A204.1 (cell line): Measurements from ENCODE around the gene LDLRAD1.
"Not testable (repeated sequence)": the region's sequence is repeated elsewhere in the genome, so short reads cannot be mapped to it uniquely, and the experiment has no call there.

Experiments used
- FAIRE-seq: peaks from 2 replicates; lab custom pipeline; 2012; peaks lifted over from hg19 to GRCh38; lab: Jason Lieb, UNC

The LDLRAD1 gene

DNA sequence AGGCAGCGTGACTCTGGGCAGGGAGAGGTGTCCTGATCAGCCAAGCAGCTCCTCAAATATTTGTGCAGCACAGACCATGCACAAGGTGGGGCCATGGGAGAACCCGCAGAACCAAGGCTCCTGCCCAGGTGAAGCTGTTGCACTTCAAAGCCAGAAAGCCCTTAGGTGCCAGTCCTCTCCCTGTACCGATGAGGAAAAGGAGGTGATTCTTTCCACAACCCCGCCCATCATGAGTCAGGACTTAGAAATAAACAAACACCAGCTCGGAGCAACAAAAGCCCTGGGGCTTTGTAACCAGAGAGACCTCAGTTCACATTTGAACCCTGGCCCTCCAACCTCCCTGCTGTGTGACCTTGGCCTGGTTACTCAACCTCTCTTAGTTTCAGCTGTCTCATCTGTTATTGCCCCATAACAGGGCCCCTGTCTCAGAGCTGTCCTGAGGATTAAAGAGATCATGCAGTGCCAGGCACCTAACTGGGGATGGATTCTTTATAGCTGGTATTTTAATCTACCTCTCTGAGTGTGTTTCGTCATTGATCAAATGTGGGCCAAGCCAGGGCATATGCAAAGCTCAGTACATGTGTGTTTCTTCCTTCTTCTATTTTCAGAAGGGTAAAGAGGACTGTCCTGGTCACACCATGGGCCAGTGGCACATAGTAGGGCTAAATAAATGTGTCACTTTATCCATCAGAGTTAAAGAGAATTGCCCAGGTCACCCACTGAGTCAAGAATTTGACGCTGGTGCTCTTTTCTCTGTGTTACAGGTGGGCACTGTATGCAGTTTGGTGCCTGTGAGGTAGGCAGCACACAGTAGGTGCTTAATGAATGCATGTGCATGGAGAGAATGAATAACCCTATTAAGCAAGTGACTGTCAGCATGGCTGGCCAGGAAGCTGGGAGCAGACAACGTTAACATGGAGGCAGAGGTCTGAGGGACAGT is 1.4 kb downstream of the LDLRAD1 start:
- FAIRE-seq: no peak

- no peak for FAIRE-seq
Measured at GRCh38 chr1:54014009-54014629, 3.9 kb downstream of the LDLRAD1 start.

GRCh38 chr1:54013393-54014008 is 4.5 kb downstream of the LDLRAD1 start:
- FAIRE-seq: no peak

- no peak for FAIRE-seq
Measured at GRCh38 chr1:54012863-54013262, 5.1 kb downstream of the LDLRAD1 start.

DNA sequence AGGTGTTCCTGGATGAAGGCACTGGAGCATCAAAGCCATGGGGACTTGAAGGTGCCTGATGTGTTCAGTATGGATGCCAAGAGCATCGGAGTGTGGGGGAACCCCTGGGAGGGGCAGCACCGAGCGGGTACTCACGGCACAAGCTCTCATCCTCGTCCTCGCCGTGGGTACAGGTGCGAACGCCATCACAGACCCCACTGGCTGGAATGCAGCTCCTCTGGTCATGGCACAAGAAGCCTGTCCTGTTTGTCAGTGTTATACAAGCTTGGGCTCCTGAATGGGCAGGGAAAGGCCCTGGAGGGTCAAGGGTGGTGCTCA is 6.0 kb downstream of the LDLRAD1 start:
- FAIRE-seq: no peak

DNA sequence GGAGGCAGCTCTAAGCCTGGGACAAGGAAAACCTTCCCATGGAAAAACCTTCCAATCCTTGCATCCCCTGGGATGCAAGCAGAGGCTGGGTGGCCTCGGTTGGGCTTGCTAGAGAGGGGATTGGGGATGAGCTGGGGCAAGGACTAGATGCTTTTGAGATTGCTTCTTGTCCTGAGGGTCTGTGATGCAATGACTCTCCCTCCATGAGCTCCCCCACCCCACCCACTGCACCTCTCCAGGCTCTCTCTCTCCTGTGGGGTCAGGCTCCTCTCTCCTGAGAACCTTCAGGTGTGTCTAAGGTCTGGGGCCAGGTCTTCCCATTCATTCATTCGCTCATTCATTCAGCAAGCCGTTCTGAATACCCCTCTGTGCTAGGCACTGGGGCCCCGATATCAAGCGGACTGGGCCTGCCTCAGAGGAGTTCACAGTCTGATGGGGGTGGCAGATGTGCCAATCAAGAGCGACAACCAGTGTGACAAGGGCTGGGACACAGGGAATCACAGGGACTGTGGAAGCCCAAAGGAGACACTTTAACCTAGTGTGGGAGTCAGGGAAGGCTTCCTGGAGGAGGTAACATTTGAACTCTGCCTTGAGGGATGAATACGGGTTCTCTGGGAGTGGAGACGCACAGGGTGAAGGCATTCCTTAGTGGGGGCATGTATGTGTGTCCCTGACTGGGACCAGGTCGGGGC is 6.5 kb downstream of the LDLRAD1 start:
- FAIRE-seq: no peak

DNA sequence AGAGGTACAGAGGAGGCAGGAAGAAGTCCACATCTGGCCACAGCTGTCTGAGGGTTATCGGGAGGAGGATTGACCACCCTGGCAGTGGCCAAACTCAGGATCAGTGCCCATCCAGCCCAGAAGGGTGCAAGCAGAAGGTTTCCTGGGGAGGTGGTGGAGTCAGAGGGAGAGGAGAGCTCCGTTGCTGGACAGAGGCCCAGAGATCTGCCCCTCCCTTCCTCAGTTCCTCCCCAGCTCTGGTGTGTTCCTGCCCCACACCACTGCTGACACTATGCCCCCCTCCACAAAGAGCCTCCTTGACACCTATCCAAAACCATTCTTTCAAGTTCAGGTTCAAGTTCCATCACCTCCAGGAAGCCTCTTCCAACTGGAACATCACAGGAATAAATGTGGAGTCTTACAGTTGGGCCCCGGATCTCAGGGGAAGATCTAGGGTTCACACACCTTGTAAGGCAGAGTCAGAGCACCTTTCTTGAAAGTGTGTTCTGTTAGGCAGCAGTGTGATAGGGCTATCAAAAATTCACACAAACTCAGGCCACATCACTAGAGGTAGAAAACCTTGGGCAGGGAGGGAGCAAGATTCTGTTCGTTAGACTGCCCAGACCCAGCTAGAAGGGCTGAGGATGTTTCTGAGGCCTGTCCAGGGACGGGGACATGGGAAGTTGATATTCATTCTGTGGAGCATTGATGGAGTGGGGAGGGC is 7.4 kb downstream of the LDLRAD1 start:
- FAIRE-seq: no peak

DNA sequence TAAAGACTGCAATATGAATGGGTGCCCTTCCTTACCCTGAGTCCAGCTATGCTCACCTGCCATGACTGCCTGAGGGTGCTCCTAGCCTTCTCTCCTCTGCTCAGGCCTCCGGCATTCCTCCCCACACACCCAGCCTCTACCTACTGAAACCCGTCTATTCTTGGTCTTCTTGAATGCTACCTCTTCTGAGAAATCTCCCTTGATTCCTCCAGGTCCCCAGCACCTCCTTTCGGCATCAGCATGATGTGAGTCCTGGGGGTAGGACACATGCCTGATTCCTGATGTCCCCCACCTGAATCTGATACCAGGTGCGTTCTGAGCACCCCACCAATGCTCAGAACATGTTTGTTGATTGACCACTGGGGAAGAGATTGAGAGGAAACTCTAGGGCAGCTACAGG is 8.6 kb downstream of the LDLRAD1 start:
- no peak for FAIRE-seq

DNA sequence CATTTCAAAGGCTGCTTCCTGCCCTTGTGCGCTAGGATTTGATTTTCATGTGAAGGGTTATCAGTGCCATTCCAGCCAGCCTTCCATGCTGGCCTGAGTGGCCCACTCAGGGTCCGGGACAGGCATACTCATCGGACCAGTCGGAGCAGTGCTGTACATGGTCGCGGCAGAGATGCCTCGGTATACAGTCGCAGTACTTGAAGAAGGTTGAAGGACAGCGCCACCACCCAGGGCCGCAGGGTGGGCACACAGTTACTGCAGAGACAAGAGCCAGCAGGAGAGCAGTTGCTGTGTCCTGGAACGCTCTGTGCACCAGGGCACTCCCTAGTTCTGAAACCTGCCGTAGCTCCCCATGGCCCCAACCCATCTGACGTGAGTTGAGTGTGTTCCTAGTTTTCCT is 9.1 kb downstream of the LDLRAD1 start:
- FAIRE-seq: no peak

GRCh38 chr1:54007613-54008012 is 10.4 kb downstream of the LDLRAD1 start:
- no peak for FAIRE-seq

DNA sequence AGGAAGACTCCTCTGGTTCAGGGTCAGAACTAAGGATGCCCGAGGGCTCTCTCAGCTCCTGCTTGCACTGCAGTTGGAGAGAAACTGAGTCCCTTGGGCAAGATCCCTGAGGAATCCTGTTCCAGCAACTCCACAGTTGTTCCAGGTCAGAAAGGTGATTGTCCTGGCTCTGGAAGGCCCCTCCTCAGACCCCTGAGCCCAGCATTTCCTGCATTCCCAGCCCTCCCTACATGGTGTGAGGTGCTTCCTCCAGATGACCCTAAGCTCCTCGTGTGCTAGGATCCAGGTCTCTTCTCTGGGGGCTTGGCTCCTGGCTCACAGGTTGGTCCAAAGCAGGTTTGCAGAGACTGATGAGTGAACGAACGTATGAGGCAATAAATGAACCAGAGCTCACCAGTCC is 11.5 kb downstream of the LDLRAD1 start:
- FAIRE-seq: no peak

DNA sequence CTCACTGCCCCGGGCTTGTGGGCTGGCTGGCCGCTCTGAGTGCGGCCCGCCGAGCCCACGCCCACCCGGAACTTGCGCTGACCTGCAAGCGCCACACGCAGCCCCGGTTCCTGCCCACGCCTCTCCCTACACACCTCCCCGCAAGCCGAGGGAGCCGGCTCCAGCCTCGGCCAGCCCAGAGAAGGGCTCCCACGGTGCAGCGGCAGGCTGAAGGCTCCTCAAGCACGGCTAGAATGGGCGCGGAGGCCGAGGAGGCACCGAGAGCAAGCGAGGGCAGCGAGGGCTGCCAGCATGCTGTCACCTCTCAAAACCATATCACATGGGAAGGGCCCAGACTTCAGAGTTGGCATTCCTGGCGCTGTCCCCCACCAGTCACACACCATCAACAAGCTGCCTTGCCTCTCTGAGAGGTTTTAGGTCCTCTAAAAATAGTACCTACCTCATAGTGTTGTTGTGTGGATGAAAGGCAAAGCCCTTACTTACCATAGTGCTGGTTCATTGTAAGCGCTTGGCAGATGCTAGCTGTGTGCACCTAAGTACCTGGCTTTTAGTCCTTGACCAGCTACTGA is 13.4 kb downstream of the LDLRAD1 start:
- FAIRE-seq: no peak

- FAIRE-seq: not testable (repeated sequence)
Measured at GRCh38 chr1:54003750-54004480, 14.1 kb downstream of the LDLRAD1 start.

- FAIRE-seq: no peak
Measured at GRCh38 chr1:54003249-54003646, 14.7 kb downstream of the LDLRAD1 start.

GRCh38 chr1:54002544-54003248 is 15.3 kb downstream of the LDLRAD1 start:
- no peak for FAIRE-seq

GRCh38 chr1:54001591-54001990 is 16.4 kb downstream of the LDLRAD1 start:
- no peak for FAIRE-seq

DNA sequence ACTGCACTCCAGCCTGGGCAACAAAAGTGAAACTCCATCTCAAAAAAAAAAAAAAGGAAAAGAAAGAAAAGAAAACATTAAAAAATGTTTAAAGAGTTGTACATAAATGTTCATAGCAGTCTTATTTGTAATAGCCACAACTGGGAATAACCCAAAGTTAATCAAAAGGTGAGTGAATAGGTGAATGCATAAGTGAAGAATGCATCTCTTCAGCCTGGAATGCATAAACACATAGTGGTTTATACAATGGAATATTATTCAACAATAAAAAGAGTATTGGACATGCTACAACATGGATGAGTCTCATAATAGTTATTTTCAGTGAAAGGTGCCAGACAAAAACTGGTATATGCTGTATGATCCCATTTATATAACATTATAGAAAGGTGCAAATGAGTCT is 18.1 kb downstream of the LDLRAD1 start:
- FAIRE-seq: no peak

GRCh38 chr1:53998223-53998622 is 19.8 kb downstream of the LDLRAD1 start:
- FAIRE-seq: no peak

DNA sequence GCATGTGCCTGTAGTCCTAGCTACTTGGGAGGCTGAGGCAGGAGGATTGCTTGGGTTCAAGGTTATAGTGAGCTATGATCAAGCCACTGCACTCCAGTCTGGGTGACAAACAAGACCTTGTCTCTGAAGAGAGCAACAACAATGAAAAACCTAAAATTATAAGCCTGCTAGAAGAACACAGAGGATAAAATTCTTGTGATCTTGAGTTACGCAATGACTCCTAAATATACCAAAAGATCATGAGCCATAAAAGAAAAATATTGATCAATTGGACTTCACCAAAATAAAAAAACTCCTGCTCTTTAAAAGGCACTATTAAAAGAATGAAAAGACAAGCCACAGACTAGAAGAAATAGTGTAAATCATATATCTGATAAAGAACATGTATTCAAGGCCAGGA is 22.3 kb downstream of the LDLRAD1 start:
- no peak for FAIRE-seq

- FAIRE-seq: not testable (repeated sequence)
Measured at GRCh38 chr1:53994516-53994915, 23.5 kb downstream of the LDLRAD1 start.
